ENCODE results near the gene PPP1R16B.
"Not testable (repeated sequence)": the region's sequence is repeated elsewhere in the genome, so short reads cannot be mapped to it uniquely, and the experiment has no call there.

PPP1R16B gene

GRCh38 chr20:38813574-38813962 lies 8.1 kb downstream of the PPP1R16B start:
- not testable (repeated sequence) for H4K91ac ChIP-seq (ENCODE audit: low read depth, low read length, poor library complexity); H3K9ac ChIP-seq (ENCODE audit: low read depth, low read length, poor library complexity); H3K27me3 ChIP-seq (ENCODE audit: control insufficient read depth in 3 of 3, insufficient read depth in 3 of 3, low read depth in 1 of 3, low read length in 3 of 3); H2AFZ ChIP-seq (ENCODE audit: low read length); DNase-seq (ENCODE audit: low spot score); H3K4me3 ChIP-seq (ENCODE audit: low read length in 2 of 2); H3K4me2 ChIP-seq (ENCODE audit: insufficient read depth, low read length, poor library complexity, severe bottlenecking); H3K4me1 ChIP-seq (ENCODE audit: control insufficient read depth in 2 of 2, insufficient read depth in 1 of 2, low read depth in 1 of 2, low read length in 2 of 2); H3K36me3 ChIP-seq (replicated peaks in 1 of 2; ENCODE audit: control insufficient read depth in 2 of 2, insufficient read depth in 2 of 2, low read length in 2 of 2); H3K23ac ChIP-seq (ENCODE audit: low read depth, low read length, poor library complexity); H2AK5ac ChIP-seq (ENCODE audit: low read depth, low read length); H3K14ac ChIP-seq (ENCODE audit: low read length); H3K27ac ChIP-seq (replicated peaks; ENCODE audit: low read length); H3K79me1 ChIP-seq (ENCODE audit: low read depth, low read length); H2BK120ac ChIP-seq (ENCODE audit: low read depth, low read length); H2BK12ac ChIP-seq (ENCODE audit: low read length); H2BK5ac ChIP-seq (ENCODE audit: low read length); H3K9me3 ChIP-seq (replicated peaks in 1 of 2; ENCODE audit: control insufficient read depth in 2 of 2, insufficient read depth in 1 of 2, low read depth in 1 of 2, low read length in 2 of 2); H3K4ac ChIP-seq (ENCODE audit: low read length); H2BK15ac ChIP-seq (ENCODE audit: low read length); H3K18ac ChIP-seq (ENCODE audit: low read length); H4K8ac ChIP-seq (ENCODE audit: low read depth, low read length)
- WGBS, 2 donors (ENCODE audit: extremely low coverage in 2 of 2, insufficient read length in 2 of 2, insufficient replicate concordance in 1 of 2), result no CpG with 5 or more reads among the region's 6 CpGs

- Histone ChIP-seq H4K8ac (ENCODE audit: low read depth, low read length) (no peak overlapping the region), H3K4me2 (ENCODE audit: insufficient read depth, low read length, poor library complexity, severe bottlenecking) (no peak overlapping the region), H2BK12ac (ENCODE audit: low read length) (no peak overlapping the region), H3K9ac (ENCODE audit: low read depth, low read length, poor library complexity) (no peak overlapping the region), H3K36me3 (replicated peaks in 1 of 2; ENCODE audit: control insufficient read depth in 2 of 2, insufficient read depth in 2 of 2, low read length in 2 of 2) (peaks cover 0 to 7% of the 10 kb centered on the region in 2 donors), H3K9me3 (replicated peaks in 1 of 2; ENCODE audit: control insufficient read depth in 2 of 2, insufficient read depth in 1 of 2, low read depth in 1 of 2, low read length in 2 of 2) (no peaks in the 10 kb centered on the region), H2BK5ac (ENCODE audit: low read length) (no peak overlapping the region), H3K4ac (ENCODE audit: low read length) (no peak overlapping the region), H3K4me1 (ENCODE audit: control insufficient read depth in 2 of 2, insufficient read depth in 1 of 2, low read depth in 1 of 2, low read length in 2 of 2) (peaks cover 0 to 4% of the 10 kb centered on the region in 2 donors), H2BK120ac (ENCODE audit: low read depth, low read length) (no peak overlapping the region), H4K91ac (ENCODE audit: low read depth, low read length, poor library complexity) (no peak overlapping the region), H3K18ac (ENCODE audit: low read length) (no peak overlapping the region), H3K27ac (replicated peaks; ENCODE audit: low read length) (no peak overlapping the region), H3K4me3 (ENCODE audit: low read length in 2 of 2) (no peak overlapping the region), H3K23ac (ENCODE audit: low read depth, low read length, poor library complexity) (no peak overlapping the region), H3K14ac (ENCODE audit: low read length) (no peak overlapping the region), H2BK15ac (ENCODE audit: low read length) (no peak overlapping the region), H3K79me1 (ENCODE audit: low read depth, low read length) (no peaks in the 10 kb centered on the region), H2AFZ (ENCODE audit: low read length) (no peak overlapping the region), H2AK5ac (ENCODE audit: low read depth, low read length) (no peak overlapping the region), H3K27me3 (ENCODE audit: control insufficient read depth in 3 of 3, insufficient read depth in 3 of 3, low read depth in 1 of 3, low read length in 3 of 3) (no peaks in the 10 kb centered on the region)
- no peak for DNase-seq (ENCODE audit: low spot score)
Measured at GRCh38 chr20:38815446-38815845, 9.9 kb downstream of the PPP1R16B start.

- peaks cover 0 to 4% of the 10 kb centered on the region in 2 donors for H3K4me1 ChIP-seq (ENCODE audit: control insufficient read depth in 2 of 2, insufficient read depth in 1 of 2, low read depth in 1 of 2, low read length in 2 of 2)
- WGBS, 2 donors (ENCODE audit: extremely low coverage in 2 of 2, insufficient read length in 2 of 2, insufficient replicate concordance in 1 of 2), result no CpG with 5 or more reads among the region's 9 CpGs
Measured at GRCh38 chr20:38818113-38819065, 12.9 kb downstream of the PPP1R16B start.

GRCh38 chr20:38825571-38825900 lies 20.0 kb downstream of the PPP1R16B start:
- Histone ChIP-seq H3K36me3 (replicated peaks in 1 of 2; ENCODE audit: control insufficient read depth in 2 of 2, insufficient read depth in 2 of 2, low read length in 2 of 2) (no peaks in the 10 kb centered on the region), H3K4me3 (ENCODE audit: low read length in 2 of 2) (no peak overlapping the region), H2BK120ac (ENCODE audit: low read depth, low read length) (no peak overlapping the region), H3K23ac (ENCODE audit: low read depth, low read length, poor library complexity) (no peak overlapping the region), H3K4ac (ENCODE audit: low read length) (no peak overlapping the region), H3K9me3 (replicated peaks in 1 of 2; ENCODE audit: control insufficient read depth in 2 of 2, insufficient read depth in 1 of 2, low read depth in 1 of 2, low read length in 2 of 2) (peaks cover 0 to 2% of the 10 kb centered on the region in 2 donors), H4K8ac (ENCODE audit: low read depth, low read length) (no peak overlapping the region), H3K14ac (ENCODE audit: low read length) (no peak overlapping the region), H3K9ac (ENCODE audit: low read depth, low read length, poor library complexity) (no peak overlapping the region), H3K27ac (replicated peaks; ENCODE audit: low read length) (no peak overlapping the region), H3K4me1 (ENCODE audit: control insufficient read depth in 2 of 2, insufficient read depth in 1 of 2, low read depth in 1 of 2, low read length in 2 of 2) (peaks cover 4 to 10% of the 10 kb centered on the region in 2 donors), H2BK12ac (ENCODE audit: low read length) (no peak overlapping the region), H3K18ac (ENCODE audit: low read length) (no peak overlapping the region), H2BK5ac (ENCODE audit: low read length) (no peak overlapping the region), H3K27me3 (ENCODE audit: control insufficient read depth in 3 of 3, insufficient read depth in 3 of 3, low read depth in 1 of 3, low read length in 3 of 3) (no peaks in the 10 kb centered on the region), H2AK5ac (ENCODE audit: low read depth, low read length) (no peak overlapping the region), H3K79me1 (ENCODE audit: low read depth, low read length) (no peaks in the 10 kb centered on the region), H2BK15ac (ENCODE audit: low read length) (no peak overlapping the region), H3K4me2 (ENCODE audit: insufficient read depth, low read length, poor library complexity, severe bottlenecking) (no peak overlapping the region), H4K91ac (ENCODE audit: low read depth, low read length, poor library complexity) (no peak overlapping the region), H2AFZ (ENCODE audit: low read length) (no peak overlapping the region)
- WGBS, 2 donors (ENCODE audit: extremely low coverage in 2 of 2, insufficient read length in 2 of 2, insufficient replicate concordance in 1 of 2), result no CpG with 5 or more reads among the region's 1 CpG
- no peak for DNase-seq (ENCODE audit: low spot score)

More at GRCh38 chr20:38818113-38819065, 12.9 kb downstream of the PPP1R16B start:
- no peak overlapping the region for H2BK15ac ChIP-seq (ENCODE audit: low read length)
- H2AK5ac ChIP-seq (ENCODE audit: low read depth, low read length), result no peak overlapping the region
- H3K18ac ChIP-seq (ENCODE audit: low read length), result no peak overlapping the region
- H3K27ac ChIP-seq (replicated peaks; ENCODE audit: low read length), result no peak overlapping the region
- no peak overlapping the region for H2BK12ac ChIP-seq (ENCODE audit: low read length)
- H3K79me1 ChIP-seq (ENCODE audit: low read depth, low read length), result no peaks in the 10 kb centered on the region
- H2AFZ ChIP-seq (ENCODE audit: low read length), result no peak overlapping the region
- no peak overlapping the region for H3K4me2 ChIP-seq (ENCODE audit: insufficient read depth, low read length, poor library complexity, severe bottlenecking)
- no peak overlapping the region for H3K14ac ChIP-seq (ENCODE audit: low read length)
- H4K91ac ChIP-seq (ENCODE audit: low read depth, low read length, poor library complexity), result no peak overlapping the region
- H3K9ac ChIP-seq (ENCODE audit: low read depth, low read length, poor library complexity), result no peak overlapping the region
- no peaks in the 10 kb centered on the region for H3K27me3 ChIP-seq (ENCODE audit: control insufficient read depth in 3 of 3, insufficient read depth in 3 of 3, low read depth in 1 of 3, low read length in 3 of 3)
- no peak overlapping the region for H3K4ac ChIP-seq (ENCODE audit: low read length)
- H3K4me3 ChIP-seq (ENCODE audit: low read length in 2 of 2), result no peak overlapping the region
- H2BK5ac ChIP-seq (ENCODE audit: low read length), result no peak overlapping the region
- peaks cover 0 to 2% of the 10 kb centered on the region in 2 donors for H3K9me3 ChIP-seq (replicated peaks in 1 of 2; ENCODE audit: control insufficient read depth in 2 of 2, insufficient read depth in 1 of 2, low read depth in 1 of 2, low read length in 2 of 2)
- H4K8ac ChIP-seq (ENCODE audit: low read depth, low read length), result no peak overlapping the region
- H3K36me3 ChIP-seq (replicated peaks in 1 of 2; ENCODE audit: control insufficient read depth in 2 of 2, insufficient read depth in 2 of 2, low read length in 2 of 2), result no peaks in the 10 kb centered on the region
- no peak overlapping the region for H2BK120ac ChIP-seq (ENCODE audit: low read depth, low read length)
- DNase-seq (ENCODE audit: low spot score), result no peak
- no peak overlapping the region for H3K23ac ChIP-seq (ENCODE audit: low read depth, low read length, poor library complexity)

All from neuronal stem cell (in vitro differentiated cells).